H9 (cell line): ENCODE results near the gene DDI1. TPM values are rescaled to one million over a fixed set of nuclear protein-coding genes. Genes with fewer than 3 reads are reported as not detected.

Experiments used
- DNase-seq: peaks from one replicate; pipeline ENCODE4 v3.0.0-alpha.2; 2017
- H2AFZ ChIP-seq: one replicate; pipeline ENCODE4 v1.6.1; 2013; ENCODE audit warnings: mild to moderate bottlenecking, low read length, control low read depth, moderate library complexity
- H2AK5ac ChIP-seq: 2 replicates; pipeline ENCODE4 v1.6.1; 2013; ENCODE audit warnings: low read length, control low read depth, mixed read lengths; ENCODE audit not compliant: insufficient read length
- H2BK120ac ChIP-seq: one replicate; pipeline ENCODE4 v1.6.1; 2013; ENCODE audit warnings: low read depth, mild to moderate bottlenecking, low read length, control low read depth, inconsistent platforms; ENCODE audit not compliant: poor library complexity, severe bottlenecking
- H2BK12ac ChIP-seq: 2 replicates; pipeline ENCODE4 v1.6.1; 2013; ENCODE audit warnings: low read length, control low read depth, mixed read lengths, low read depth; ENCODE audit not compliant: insufficient read length
- H2BK15ac ChIP-seq: 2 replicates; pipeline ENCODE4 v1.6.1; 2013; ENCODE audit warnings: low read depth, low read length, control low read depth
- H2BK20ac ChIP-seq: one replicate; pipeline ENCODE4 v1.6.1; 2013; ENCODE audit warnings: low read depth, mild to moderate bottlenecking, low read length, control low read depth, inconsistent platforms; ENCODE audit not compliant: poor library complexity, severe bottlenecking
- H2BK5ac ChIP-seq: 2 replicates; pipeline ENCODE4 v1.6.1; 2013; ENCODE audit warnings: low read length, control low read depth, mixed read lengths; ENCODE audit not compliant: insufficient read length
- H3K14ac ChIP-seq: 2 replicates; pipeline ENCODE4 v1.6.1; 2013; ENCODE audit warnings: low read length, control low read depth; ENCODE audit not compliant: insufficient read depth
- H3K18ac ChIP-seq: 2 replicates; pipeline ENCODE4 v1.6.1; 2013; ENCODE audit warnings: low read depth, mild to moderate bottlenecking, mixed read lengths, low read length, control low read depth; ENCODE audit not compliant: insufficient read length
- H3K23ac ChIP-seq: 2 replicates; pipeline ENCODE4 v1.6.1; 2013; ENCODE audit warnings: low read length, control low read depth, mixed read lengths, low read depth; ENCODE audit not compliant: insufficient read length
- H3K23me2 ChIP-seq: 2 replicates; pipeline ENCODE4 v1.6.1; 2013; ENCODE audit warnings: low read depth, mild to moderate bottlenecking, mixed read lengths, low read length, control low read depth; ENCODE audit not compliant: insufficient read length, poor library complexity, severe bottlenecking
- H3K27ac ChIP-seq: 2 replicates; pipeline ENCODE4 v1.5.1; 2013; ENCODE audit warnings: low read length, control low read depth, mixed read lengths, low read depth; ENCODE audit not compliant: insufficient read length
- H3K27me3 ChIP-seq: 2 replicates; pipeline ENCODE4 v1.6.1; 2013; ENCODE audit warnings: low read length, control low read depth, inconsistent platforms; ENCODE audit not compliant: insufficient read depth
- H3K4ac ChIP-seq: 2 replicates; pipeline ENCODE4 v1.6.1; 2013; ENCODE audit warnings: low read depth, mild to moderate bottlenecking, control low read depth, inconsistent platforms, low read length, moderate library complexity
- H3K4me1 ChIP-seq: 2 replicates; pipeline ENCODE4 v1.6.1; 2013; ENCODE audit warnings: low read length, control low read depth, inconsistent platforms; ENCODE audit not compliant: insufficient read depth
- H3K4me2 ChIP-seq: 2 replicates; pipeline ENCODE4 v1.6.1; 2013; ENCODE audit warnings: low read length, control low read depth, mixed read lengths; ENCODE audit not compliant: insufficient read length, insufficient read depth
- H3K56ac ChIP-seq: 2 replicates; pipeline ENCODE4 v1.6.1; 2013; ENCODE audit warnings: low read depth, mild to moderate bottlenecking, mixed read lengths, low read length, control low read depth; ENCODE audit not compliant: insufficient read length
- H3K79me1 ChIP-seq: 2 replicates; pipeline ENCODE4 v1.6.1; 2013; ENCODE audit warnings: low read depth, mild to moderate bottlenecking, moderate library complexity, low read length, control low read depth, inconsistent platforms; ENCODE audit not compliant: insufficient read depth, poor library complexity, severe bottlenecking
- H3K79me2 ChIP-seq: 2 replicates; pipeline ENCODE4 v1.6.1; 2013; ENCODE audit warnings: low read length, control low read depth, inconsistent platforms; ENCODE audit not compliant: insufficient read depth
- H3K9ac ChIP-seq: 2 replicates; pipeline ENCODE4 v1.6.1; 2013; ENCODE audit warnings: low read length, control low read depth, mixed read lengths; ENCODE audit not compliant: insufficient read length; ENCODE audit errors: extremely low read depth
- H3K9me3 ChIP-seq: one replicate; pipeline ENCODE4 v1.6.1; 2013; ENCODE audit warnings: low read depth, low read length, inconsistent platforms; ENCODE audit not compliant: control insufficient read depth
- H3T11ph ChIP-seq: one replicate; pipeline ENCODE4 v1.6.1; 2013; ENCODE audit warnings: mild to moderate bottlenecking, low read length, control low read depth, inconsistent platforms
- H4K20me1 ChIP-seq: one replicate; pipeline ENCODE4 v1.6.1; 2013; ENCODE audit not compliant: control insufficient read depth, insufficient read length, insufficient read depth
- H4K5ac ChIP-seq: 2 replicates; pipeline ENCODE4 v1.6.1; 2013; ENCODE audit warnings: low read depth, mild to moderate bottlenecking, mixed read lengths, low read length, control low read depth; ENCODE audit not compliant: insufficient read length
- H4K8ac ChIP-seq: replicated peaks from 2 replicates; pipeline ENCODE4 v1.6.1; 2013; ENCODE audit warnings: low read length, control low read depth, mixed read lengths, low read depth; ENCODE audit not compliant: insufficient read length
- H4K91ac ChIP-seq: 2 replicates; pipeline ENCODE4 v1.6.1; 2013; ENCODE audit warnings: low read depth, mild to moderate bottlenecking, moderate library complexity, mixed read lengths, low read length, control low read depth; ENCODE audit not compliant: insufficient read length
- H3K27ac Mint-ChIP-seq, 3 experiments: 2 replicates in 2 of 3; 3 replicates in 1 of 3; pipeline ENCODE4 v1.8.0; 2020 to 2021; ENCODE audit warnings: mixed read lengths in 3 of 3, mild to moderate bottlenecking in 1 of 3, moderate library complexity in 1 of 3
- H3K27me3 Mint-ChIP-seq: 2 replicates; pipeline ENCODE4 v1.8.0; 2021; ENCODE audit warnings: low read depth, mild to moderate bottlenecking, moderate library complexity, mixed read lengths
- H3K36me3 Mint-ChIP-seq, 3 experiments: 2 replicates in 2 of 3; 3 replicates in 1 of 3; pipeline ENCODE4 v1.8.0; 2020 to 2021; ENCODE audit warnings: low read depth in 3 of 3, mixed read lengths in 3 of 3; ENCODE audit not compliant: insufficient read depth in 1 of 3
- H3K4me1 Mint-ChIP-seq, 2 experiments: 2 replicates each; pipeline ENCODE4 v1.8.0; 2020; ENCODE audit warnings: mixed read lengths in 2 of 2
- H3K4me3 Mint-ChIP-seq, 2 experiments: 2 replicates in 1 of 2; 3 replicates in 1 of 2; pipeline ENCODE4 v1.8.0; 2020 to 2021; ENCODE audit warnings: mild to moderate bottlenecking in 2 of 2, mixed read lengths in 2 of 2, moderate library complexity in 1 of 2
- H3K9me3 Mint-ChIP-seq, 2 experiments: 2 replicates in 1 of 2; 3 replicates in 1 of 2; pipeline ENCODE4 v1.8.0; 2020; ENCODE audit warnings: mild to moderate bottlenecking in 2 of 2, mixed read lengths in 2 of 2, moderate library complexity in 1 of 2
- WGBS: extraction: QIAGEN DNeasy Blood & Tissue Kit; methylation state at CpG from one replicate; pipeline ENCODE4 v1.1.7; 2013; ENCODE audit warnings: missing lambda C conversion rate, low lambda C conversion rate, mixed read lengths; ENCODE audit not compliant: insufficient read length; ENCODE audit errors: extremely low coverage; 5-methylcytosine and 5-hydroxymethylcytosine counted together
- total RNA-seq: library from RNA; stranded (reverse); gene quantifications from 2 replicates; pipeline ENCODE4 v1.2.1, GENCODE V29; 2021
- TF ChIP-seq, protein P1 (sequence below): fragments of 200-600 bp; sonication (generic); conservative IDR thresholded peaks from 3 replicates; pipeline ENCODE4 v1.8.0; 2021; ENCODE audit warnings: antibody characterized with exemption, mild to moderate bottlenecking

Gene DDI1
- total RNA-seq, 1 experiment from 2014 or later: not detected

DNA sequence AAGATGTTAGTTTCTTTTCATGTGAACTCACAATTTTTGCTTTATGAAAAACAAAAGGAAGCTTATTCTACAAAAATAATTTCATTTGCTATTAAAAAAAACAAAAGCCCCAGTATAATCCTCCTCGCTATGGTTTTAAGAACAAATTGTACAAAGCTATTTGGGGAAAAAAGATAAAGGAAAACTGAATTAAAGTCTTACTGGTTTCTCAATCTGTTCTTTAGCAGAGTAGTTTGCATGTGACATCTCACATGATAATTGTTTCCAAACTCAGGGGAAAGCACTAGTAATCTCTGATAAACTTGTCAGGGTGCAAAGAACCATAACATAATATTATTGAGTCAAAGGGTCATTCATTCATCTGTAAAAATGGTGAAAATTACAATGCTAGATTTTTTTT lies 2.9 kb upstream of the DDI1 start:
- no peak overlapping the region for H2BK20ac ChIP-seq
- H3K36me3 Mint-ChIP-seq: no peaks in the 10 kb centered on the region
- no peak overlapping the region for H3K4me3 Mint-ChIP-seq

More for the DNA sequence above, 2.9 kb upstream of the DDI1 start:
- no peak for DNase-seq
- Mint-ChIP-seq H3K4me1 (no peaks in the 10 kb centered on the region), H3K27ac (no peak overlapping the region), H3K9me3 (peaks cover 0 to 3% of the 10 kb centered on the region in 2 experiments; a peak in 1 of 5 replicates), H3K27me3 (no peaks in the 10 kb centered on the region)
- Histone ChIP-seq H3K4me2 (no peak overlapping the region), H4K20me1 (no peaks in the 10 kb centered on the region), H3K27ac (no peak overlapping the region), H2BK15ac (no peak overlapping the region), H2AFZ (no peak overlapping the region), H3K18ac (no peak overlapping the region), H3K14ac (no peak overlapping the region), H3K79me1 (no peaks in the 10 kb centered on the region), H3K56ac (no peak overlapping the region), H3K27me3 (no peaks in the 10 kb centered on the region), H3K4me1 (no peaks in the 10 kb centered on the region), H2AK5ac (no peak overlapping the region), H3K4ac (no peak overlapping the region), H3T11ph (no peak overlapping the region), H2BK5ac (no peak overlapping the region), H3K79me2 (no peaks in the 10 kb centered on the region), H4K5ac (no peak overlapping the region), H3K23me2 (no peaks in the 10 kb centered on the region), H3K9me3 (no peaks in the 10 kb centered on the region), H3K9ac (no peak overlapping the region), H2BK12ac (no peak overlapping the region), H4K91ac (no peak overlapping the region), H2BK120ac (no peak overlapping the region), H4K8ac (no peak overlapping the region), H3K23ac (no peak overlapping the region)
- no CpG with 5 or more reads among the region's 1 CpG for WGBS
- TF ChIP-seq, protein P1, sequence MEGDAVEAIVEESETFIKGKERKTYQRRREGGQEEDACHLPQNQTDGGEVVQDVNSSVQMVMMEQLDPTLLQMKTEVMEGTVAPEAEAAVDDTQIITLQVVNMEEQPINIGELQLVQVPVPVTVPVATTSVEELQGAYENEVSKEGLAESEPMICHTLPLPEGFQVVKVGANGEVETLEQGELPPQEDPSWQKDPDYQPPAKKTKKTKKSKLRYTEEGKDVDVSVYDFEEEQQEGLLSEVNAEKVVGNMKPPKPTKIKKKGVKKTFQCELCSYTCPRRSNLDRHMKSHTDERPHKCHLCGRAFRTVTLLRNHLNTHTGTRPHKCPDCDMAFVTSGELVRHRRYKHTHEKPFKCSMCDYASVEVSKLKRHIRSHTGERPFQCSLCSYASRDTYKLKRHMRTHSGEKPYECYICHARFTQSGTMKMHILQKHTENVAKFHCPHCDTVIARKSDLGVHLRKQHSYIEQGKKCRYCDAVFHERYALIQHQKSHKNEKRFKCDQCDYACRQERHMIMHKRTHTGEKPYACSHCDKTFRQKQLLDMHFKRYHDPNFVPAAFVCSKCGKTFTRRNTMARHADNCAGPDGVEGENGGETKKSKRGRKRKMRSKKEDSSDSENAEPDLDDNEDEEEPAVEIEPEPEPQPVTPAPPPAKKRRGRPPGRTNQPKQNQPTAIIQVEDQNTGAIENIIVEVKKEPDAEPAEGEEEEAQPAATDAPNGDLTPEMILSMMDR: no peak
